H1 (cell line): Measurements from ENCODE around the gene OR2J2.

ENCODE experiments used
- CTCF ChIP-seq, 3 experiments: IDR thresholded peaks; 1 replicate in 2 of 3; 2 replicates in 1 of 3; pipeline versions ENCODE4 v1.5.1 to v1.6.1; 2011; ENCODE audit warnings: low read length in 3 of 3, mild to moderate bottlenecking in 3 of 3, inconsistent platforms in 2 of 3, low read depth in 1 of 3, moderate library complexity in 1 of 3; ENCODE audit not compliant: insufficient read depth in 1 of 3; ENCODE audit errors: control extremely low read depth in 1 of 3
- POLR2A ChIP-seq, 2 experiments: IDR thresholded peaks; 1 replicate in 1 of 2; 2 replicates in 1 of 2; pipeline ENCODE4 v1.6.1; 2011; ENCODE audit warnings: low read depth in 2 of 2, low read length in 2 of 2, mild to moderate bottlenecking in 2 of 2; ENCODE audit errors: control extremely low read depth in 1 of 2

GRCh38 chr6:29141606-29142005 lies 29.1 kb upstream of the OR2J2 start:
- no peak for TF ChIP-seq CTCF (IDR thresholded peaks at IDR 0.05; ENCODE audit: control extremely low read depth in 1 of 3, insufficient read depth in 1 of 3, low read depth in 1 of 3, low read length in 3 of 3)
- no peak for TF ChIP-seq POLR2A (IDR thresholded peaks at IDR 0.05; ENCODE audit: control extremely low read depth in 1 of 2, low read depth in 2 of 2, low read length in 2 of 2)
